Measurements from ENCODE around the gene RENBP. TPM values are rescaled to one million over a fixed set of nuclear protein-coding genes. Genes with fewer than 3 reads are reported as not detected.

The RENBP gene
- total and polyA plus RNA-seq, 4 donors, result 16.6 to 90.8 (median 62.0) TPM

GRCh38 chrX:153941336-153942252, 2.8 kb downstream of the RENBP start:
- H3K36me3 ChIP-seq (ENCODE audit: control insufficient read depth in 4 of 4, insufficient read depth in 4 of 4, low read length in 4 of 4), result peaks cover 0 to 7% (median 0%) of the 10 kb centered on the region in 4 donors
- H3K9ac ChIP-seq (ENCODE audit: insufficient read depth in 1 of 2, low read length in 2 of 2), result no peak overlapping the region
- no peaks in the 10 kb centered on the region for H3K27me3 ChIP-seq (ENCODE audit: control insufficient read depth in 3 of 3, insufficient read depth in 3 of 3, low read length in 2 of 3)
- no peak overlapping the region for H3K4me3 ChIP-seq
- DNase-seq (no peak), ATAC-seq (ENCODE audit: insufficient read depth, low FRiP score) (no peak)
- no peak for TF ChIP-seq CTCF (IDR thresholded peaks at IDR 0.05; ENCODE audit: control extremely low read depth, extremely low read depth)
- H3K9me3 ChIP-seq (ENCODE audit: control insufficient read depth in 4 of 4, insufficient read depth in 3 of 4, low read length in 3 of 4), result peaks cover 0 to 3% (median 0%) of the 10 kb centered on the region in 4 donors
- peaks cover 0 to 4% (median 0%) of the 10 kb centered on the region in 5 donors for H3K4me1 ChIP-seq (ENCODE audit: control insufficient read depth in 5 of 5, insufficient read depth in 5 of 5, low read length in 5 of 5)
- WGBS, 2 donors, result 14 to 38% methylated on average over 15 to 23 of the region's 23 CpGs
- H3K27ac ChIP-seq (ENCODE audit: low read depth in 1 of 2, low read length in 1 of 2), result no peak overlapping the region

GRCh38 chrX:153939573-153939972, 4.9 kb downstream of the RENBP start:
- WGBS, 2 donors, result 63 to 71% methylated on average over 7 of the region's 7 CpGs
- no peak overlapping the region for H3K27ac ChIP-seq (ENCODE audit: low read depth in 1 of 2, low read length in 1 of 2)
- no peak for ATAC-seq (ENCODE audit: insufficient read depth, low FRiP score)

GRCh38 chrX:153938226-153938786, 6.1 kb downstream of the RENBP start:
- Histone ChIP-seq H3K4me3 (no peak overlapping the region), H3K27ac (ENCODE audit: low read depth in 1 of 2, low read length in 1 of 2) (no peak overlapping the region), H3K4me1 (ENCODE audit: control insufficient read depth in 5 of 5, insufficient read depth in 5 of 5, low read length in 5 of 5) (peaks cover 0 to 8% (median 0%) of the 10 kb centered on the region in 5 donors), H3K9ac (ENCODE audit: insufficient read depth in 1 of 2, low read length in 2 of 2) (no peak overlapping the region), H3K36me3 (ENCODE audit: control insufficient read depth in 4 of 4, insufficient read depth in 4 of 4, low read length in 4 of 4) (peaks cover 0 to 7% (median 0%) of the 10 kb centered on the region in 4 donors), H3K9me3 (ENCODE audit: control insufficient read depth in 4 of 4, insufficient read depth in 3 of 4, low read length in 3 of 4) (peaks cover 0 to 3% (median 0%) of the 10 kb centered on the region in 4 donors), H3K27me3 (ENCODE audit: control insufficient read depth in 3 of 3, insufficient read depth in 3 of 3, low read length in 2 of 3) (no peaks in the 10 kb centered on the region)
- no peak for DNase-seq
- TF ChIP-seq CTCF (IDR thresholded peaks at IDR 0.05; ENCODE audit: control extremely low read depth, extremely low read depth), result no peak
- no peak for ATAC-seq (ENCODE audit: insufficient read depth, low FRiP score)
- 73 to 84% methylated on average over 9 to 10 of the region's 10 CpGs for WGBS, 2 donors

More at GRCh38 chrX:153939573-153939972, 4.9 kb downstream of the RENBP start:
- no peak for TF ChIP-seq CTCF (IDR thresholded peaks at IDR 0.05; ENCODE audit: control extremely low read depth, extremely low read depth)
- no peak for DNase-seq
- Histone ChIP-seq H3K27me3 (ENCODE audit: control insufficient read depth in 3 of 3, insufficient read depth in 3 of 3, low read length in 2 of 3) (no peaks in the 10 kb centered on the region), H3K4me1 (ENCODE audit: control insufficient read depth in 5 of 5, insufficient read depth in 5 of 5, low read length in 5 of 5) (peaks cover 0 to 4% (median 0%) of the 10 kb centered on the region in 5 donors), H3K36me3 (ENCODE audit: control insufficient read depth in 4 of 4, insufficient read depth in 4 of 4, low read length in 4 of 4) (peaks cover 0 to 7% (median 0%) of the 10 kb centered on the region in 4 donors), H3K9ac (ENCODE audit: insufficient read depth in 1 of 2, low read length in 2 of 2) (no peak overlapping the region), H3K9me3 (ENCODE audit: control insufficient read depth in 4 of 4, insufficient read depth in 3 of 4, low read length in 3 of 4) (peaks cover 0 to 3% (median 0%) of the 10 kb centered on the region in 4 donors), H3K4me3 (no peak overlapping the region)
